IPS-18c (cell line): ENCODE measurements around the gene SVIL.

Experiments used
- H3K4me3 ChIP-seq: 2 replicates; pipeline ENCODE4 v1.7.0; 2013; ENCODE audit warnings: low read depth, mild to moderate bottlenecking, low read length, moderate library complexity; ENCODE audit not compliant: insufficient read depth
- H3K9me3 ChIP-seq: one replicate; pipeline ENCODE4 v1.6.1; 2013; ENCODE audit warnings: mild to moderate bottlenecking, low read length, moderate library complexity; ENCODE audit not compliant: control insufficient read depth, insufficient read depth

SVIL gene

GRCh38 chr10:29634764-29635625 lies at the start of gene SVIL:
Gene SVIL (minus strand): TSS chr10:29634971. CDS start chr10:29555058, 79,913 bp downstream.
- no peak within 1 kb of the TSS for H3K4me3 ChIP-seq
- peaks cover 3% of the 10 kb centered on the region for H3K9me3 ChIP-seq

GRCh38 chr10:29681676-29682448 lies 47.1 kb upstream of the SVIL start:
- Histone ChIP-seq H3K4me3 (no peak overlapping the region), H3K9me3 (no peaks in the 10 kb centered on the region)

- H3K9me3 ChIP-seq: no peaks in the 10 kb centered on the region
Measured at GRCh38 chr10:29680091-29680490, 45.3 kb upstream of the SVIL start.

GRCh38 chr10:29676732-29677131 lies 42.0 kb upstream of the SVIL start:
- no peak overlapping the region for H3K4me3 ChIP-seq
- H3K9me3 ChIP-seq: peaks cover 7% of the 10 kb centered on the region

More at GRCh38 chr10:29680091-29680490, 45.3 kb upstream of the SVIL start:
- no peak overlapping the region for H3K4me3 ChIP-seq

GRCh38 chr10:29675984-29676383 lies 41.2 kb upstream of the SVIL start:
- Histone ChIP-seq H3K9me3 (peaks cover 7% of the 10 kb centered on the region), H3K4me3 (no peak overlapping the region)

GRCh38 chr10:29671968-29672367 lies 37.2 kb upstream of the SVIL start:
- Histone ChIP-seq H3K9me3 (peaks cover 7% of the 10 kb centered on the region), H3K4me3 (no peak overlapping the region)

- Histone ChIP-seq H3K9me3 (peaks cover 7% of the 10 kb centered on the region), H3K4me3 (no peak overlapping the region)
Measured at GRCh38 chr10:29671228-29671780, 36.5 kb upstream of the SVIL start.

GRCh38 chr10:29670761-29671160 lies 36.0 kb upstream of the SVIL start:
- H3K4me3 ChIP-seq: no peak overlapping the region
- H3K9me3 ChIP-seq: peaks cover 7% of the 10 kb centered on the region

GRCh38 chr10:29669149-29669548 lies 34.4 kb upstream of the SVIL start:
- H3K4me3 ChIP-seq: no peak overlapping the region
- peaks cover 3% of the 10 kb centered on the region for H3K9me3 ChIP-seq

GRCh38 chr10:29668628-29669027 lies 33.9 kb upstream of the SVIL start:
- Histone ChIP-seq H3K4me3 (no peak overlapping the region), H3K9me3 (peaks cover 1% of the 10 kb centered on the region)

- H3K9me3 ChIP-seq: no peaks in the 10 kb centered on the region
- H3K4me3 ChIP-seq: no peak overlapping the region
Measured at GRCh38 chr10:29667191-29667590, 32.4 kb upstream of the SVIL start.

- H3K9me3 ChIP-seq: no peaks in the 10 kb centered on the region
Measured at GRCh38 chr10:29666201-29666600, 31.4 kb upstream of the SVIL start.

GRCh38 chr10:29663718-29664117 lies 28.9 kb upstream of the SVIL start:
- H3K4me3 ChIP-seq: no peak overlapping the region
- H3K9me3 ChIP-seq: no peaks in the 10 kb centered on the region

More at GRCh38 chr10:29666201-29666600, 31.4 kb upstream of the SVIL start:
- no peak overlapping the region for H3K4me3 ChIP-seq

GRCh38 chr10:29658984-29659965 lies 24.5 kb upstream of the SVIL start:
- H3K4me3 ChIP-seq: no peak overlapping the region
- no peaks in the 10 kb centered on the region for H3K9me3 ChIP-seq

GRCh38 chr10:29657719-29658274 lies 23.0 kb upstream of the SVIL start:
- no peaks in the 10 kb centered on the region for H3K9me3 ChIP-seq
- no peak overlapping the region for H3K4me3 ChIP-seq

- Histone ChIP-seq H3K4me3 (no peak overlapping the region), H3K9me3 (no peaks in the 10 kb centered on the region)
Measured at GRCh38 chr10:29656451-29656992, 21.8 kb upstream of the SVIL start.
